Fibroblast of lung (primary cell): Measurements from ENCODE around the gene SNX20. TPM values are rescaled to one million over a fixed set of nuclear protein-coding genes. Genes with fewer than 3 reads are reported as not detected.

ENCODE experiments used
- DNase-seq, 2 donors: peaks; one replicate each; pipeline versions ENCODE4 v3.0.0 to v3.0.0-alpha.2; 2010; ENCODE audit warnings: low read depth in 2 of 2
- H2AFZ ChIP-seq: 2 replicates; pipeline ENCODE4 v1.5.1; 2012; ENCODE audit warnings: low read length, control low read depth, inconsistent platforms
- H3K27ac ChIP-seq: 2 replicates; pipeline ENCODE4 v1.5.1; 2011; ENCODE audit warnings: low read length, control low read depth; ENCODE audit not compliant: insufficient read depth
- H3K27me3 ChIP-seq: 2 replicates; pipeline ENCODE4 v1.5.1; 2011; ENCODE audit warnings: mild to moderate bottlenecking, low read length; ENCODE audit not compliant: control insufficient read depth, insufficient read depth
- H3K36me3 ChIP-seq: 2 replicates; pipeline ENCODE4 v1.5.1; 2011; ENCODE audit warnings: low read length; ENCODE audit not compliant: control insufficient read depth, insufficient read depth
- H3K4me1 ChIP-seq: 2 replicates; pipeline ENCODE4 v1.5.1; 2011; ENCODE audit warnings: low read length; ENCODE audit not compliant: control insufficient read depth, insufficient read depth; ENCODE audit errors: extremely low read depth
- H3K4me2 ChIP-seq: 2 replicates; pipeline ENCODE4 v1.5.1; 2011; ENCODE audit warnings: low read length, control low read depth; ENCODE audit not compliant: insufficient read depth; ENCODE audit errors: extremely low read depth
- H3K4me3 ChIP-seq, 4 experiments: fragments of 200-600 bp in 1 of 4; sonication (generic) in 1 of 4; replicated peaks in 1 of 4; 2 replicates each; pipeline ENCODE4 v1.5.1; 2011 to 2016; ENCODE audit warnings: low read length in 4 of 4, low read depth in 3 of 4, mild to moderate bottlenecking in 3 of 4, control low read depth in 2 of 4, inconsistent platforms in 1 of 4, mixed read lengths in 1 of 4; ENCODE audit not compliant: insufficient read depth in 1 of 4; ENCODE audit errors: control extremely low read depth in 1 of 4
- H3K79me2 ChIP-seq: 2 replicates; pipeline ENCODE4 v1.5.1; 2012; ENCODE audit warnings: mild to moderate bottlenecking, low read length, inconsistent platforms; ENCODE audit not compliant: control insufficient read depth, insufficient read depth
- H3K9ac ChIP-seq: 2 replicates; pipeline ENCODE4 v1.5.1; 2011; ENCODE audit warnings: mild to moderate bottlenecking, low read length, control low read depth; ENCODE audit not compliant: insufficient read depth
- H3K9me3 ChIP-seq: 2 replicates; pipeline ENCODE4 v1.5.1; 2012; ENCODE audit warnings: low read depth, low read length; ENCODE audit not compliant: control insufficient read depth, insufficient read depth
- H4K20me1 ChIP-seq: 2 replicates; pipeline ENCODE4 v1.5.1; 2011; ENCODE audit warnings: low read length; ENCODE audit not compliant: control insufficient read depth, insufficient read depth; ENCODE audit errors: extremely low read depth
- CTCF ChIP-seq, 2 donors: IDR thresholded peaks in 1 of 2; conservative IDR thresholded peaks in 1 of 2; 1 replicate in 1 of 2; 2 replicates in 1 of 2; pipeline ENCODE4 v1.5.1; 2011 to 2012; ENCODE audit warnings: low read length in 2 of 2, control low read depth in 1 of 2, inconsistent platforms in 1 of 2, low read depth in 1 of 2, mild to moderate bottlenecking in 1 of 2
- EZH2 ChIP-seq: IDR thresholded peaks from 2 replicates; pipeline ENCODE4 v1.5.1; 2012; ENCODE audit warnings: low read length, control low read depth, mild to moderate bottlenecking; ENCODE audit errors: missing control alignments
- polyA plus RNA-seq, 2 donors: library from polyadenylated mRNA; depleted of rRNA in 1 of 2; stranded (reverse) in 1 of 2; unstranded in 1 of 2; fragments of >200 nt; gene quantifications; 2 replicates each; pipeline ENCODE4 v1.2.1, GENCODE V29; 2011 to 2012; ENCODE audit warnings: missing spikeins in 1 of 2
- total RNA-seq: library from RNA; depleted of rRNA; stranded (reverse); fragments of >200 nt; gene quantifications from 2 replicates; pipeline ENCODE4 v1.2.1, GENCODE V29; 2014

Gene SNX20
- total and polyA plus RNA-seq, 2 donors (not counting 1 experiment from before 2014, with no cell fraction given) = not detected

GRCh38 chr16:50625374-50625773 is 55.7 kb downstream of the SNX20 start:
- DNase-seq = no peak
- H4K20me1 ChIP-seq = no peaks in the 10 kb centered on the region
- H3K79me2 ChIP-seq = no peaks in the 10 kb centered on the region
- H3K4me2 ChIP-seq = no peak overlapping the region
- H3K4me3 ChIP-seq = no peak overlapping the region
- no peak overlapping the region for H3K27ac ChIP-seq
- H3K36me3 ChIP-seq = no peaks in the 10 kb centered on the region
- no peak overlapping the region for H3K9ac ChIP-seq
- H3K4me1 ChIP-seq = no peaks in the 10 kb centered on the region
- H3K9me3 ChIP-seq = no peaks in the 10 kb centered on the region
- no peak overlapping the region for H2AFZ ChIP-seq
- TF ChIP-seq CTCF (conservative IDR thresholded peaks at IDR 0.05 in 1 of 2, IDR thresholded peaks at IDR 0.05 in 1 of 2; ENCODE audit: low read depth in 1 of 2, low read length in 2 of 2) = no peak
- no peak for TF ChIP-seq EZH2
- H3K27me3 ChIP-seq = no peaks in the 10 kb centered on the region

- Histone ChIP-seq H3K79me2 (no peaks in the 10 kb centered on the region), H3K4me1 (no peaks in the 10 kb centered on the region), H3K9ac (no peak overlapping the region), H4K20me1 (no peaks in the 10 kb centered on the region), H3K9me3 (no peaks in the 10 kb centered on the region), H3K4me2 (no peak overlapping the region), H3K27ac (no peak overlapping the region), H3K4me3 (no peak overlapping the region), H3K27me3 (no peaks in the 10 kb centered on the region), H3K36me3 (no peaks in the 10 kb centered on the region), H2AFZ (no peak overlapping the region)
- DNase-seq = no peak
- TF ChIP-seq CTCF (conservative IDR thresholded peaks at IDR 0.05 in 1 of 2, IDR thresholded peaks at IDR 0.05 in 1 of 2; ENCODE audit: low read depth in 1 of 2, low read length in 2 of 2) = no peak
- TF ChIP-seq EZH2 = no peak
Measured at GRCh38 chr16:50624449-50624970, 56.6 kb downstream of the SNX20 start.

- no peaks in the 10 kb centered on the region for H3K4me1 ChIP-seq
- DNase-seq = no peak
- TF ChIP-seq CTCF (conservative IDR thresholded peaks at IDR 0.05 in 1 of 2, IDR thresholded peaks at IDR 0.05 in 1 of 2; ENCODE audit: low read depth in 1 of 2, low read length in 2 of 2) = no peak
- TF ChIP-seq EZH2 = no peak
- no peak overlapping the region for H2AFZ ChIP-seq
- no peaks in the 10 kb centered on the region for H3K27me3 ChIP-seq
- no peaks in the 10 kb centered on the region for H4K20me1 ChIP-seq
- no peaks in the 10 kb centered on the region for H3K36me3 ChIP-seq
- H3K4me2 ChIP-seq = no peak overlapping the region
- H3K27ac ChIP-seq = no peak overlapping the region
- H3K4me3 ChIP-seq = no peak overlapping the region
- H3K9me3 ChIP-seq = no peaks in the 10 kb centered on the region
- no peaks in the 10 kb centered on the region for H3K79me2 ChIP-seq
- H3K9ac ChIP-seq = no peak overlapping the region
Measured at GRCh38 chr16:50622643-50623369, 58.3 kb downstream of the SNX20 start.
